Measurements from ENCODE around the gene TTLL7. TPM values are rescaled to one million over a fixed set of nuclear protein-coding genes. Genes with fewer than 3 reads are reported as not detected.

TTLL7 gene
- total RNA-seq, 4 donors from 2014 or later = 0.95 to 7.6 (median 3.8) TPM

- TF ChIP-seq CTCF (IDR thresholded peaks at IDR 0.05) (no peak), POLR2A (IDR thresholded peaks at IDR 0.05) (no peak)
- no peak for DNase-seq (ENCODE audit: low spot score in 2 of 2)
- 94 to 95% methylated on average over 3 of the region's 3 CpGs for WGBS, 2 donors
- intact Hi-C loops (cut with DNase I; ENCODE audit: low total_unique reads) = no loop called here
- H3K4me3 ChIP-seq (ENCODE audit: low read depth, poor library complexity, severe bottlenecking) = no peak overlapping the region
These were observed 149.5 kb downstream of the TTLL7 start for GRCh38 chr1:83849191-83850061.

- DNase-seq (ENCODE audit: low spot score in 2 of 2) = no peak
- no peak overlapping the region for H3K4me3 ChIP-seq (ENCODE audit: low read depth, poor library complexity, severe bottlenecking)
- TF ChIP-seq POLR2A (IDR thresholded peaks at IDR 0.05) (no peak), CTCF (IDR thresholded peaks at IDR 0.05) (no peak)
- intact Hi-C loops (cut with DNase I; ENCODE audit: low total_unique reads) = no loop called here
- WGBS, 2 donors = 94 to 98% methylated on average over 1 of the region's 1 CpG
These were observed 152.8 kb downstream of the TTLL7 start for GRCh38 chr1:83846138-83846537.

GRCh38 chr1:83845437-83846071, 153.4 kb downstream of the TTLL7 start:
- intact Hi-C loops (cut with DNase I; ENCODE audit: low total_unique reads) = no loop called here
- 41 to 42% methylated on average over 4 of the region's 4 CpGs for WGBS, 2 donors
- DNase-seq (ENCODE audit: low spot score in 2 of 2) = no peak
- no peak overlapping the region for H3K4me3 ChIP-seq (ENCODE audit: low read depth, poor library complexity, severe bottlenecking)
- TF ChIP-seq CTCF (IDR thresholded peaks at IDR 0.05) = no peak
- TF ChIP-seq POLR2A (IDR thresholded peaks at IDR 0.05) = no peak

- TF ChIP-seq CTCF (IDR thresholded peaks at IDR 0.05) = no peak
- no peak for TF ChIP-seq POLR2A (IDR thresholded peaks at IDR 0.05)
- no peak for DNase-seq (ENCODE audit: low spot score in 2 of 2)
- intact Hi-C loops (cut with DNase I; ENCODE audit: low total_unique reads) = no loop called here
- WGBS, 2 donors = 96 to 99% methylated on average over 3 of the region's 3 CpGs
- H3K4me3 ChIP-seq (ENCODE audit: low read depth, poor library complexity, severe bottlenecking) = no peak overlapping the region
These were observed 154.4 kb downstream of the TTLL7 start for GRCh38 chr1:83844546-83844945.

GRCh38 chr1:83839566-83840173, 159.3 kb downstream of the TTLL7 start:
- DNase-seq (ENCODE audit: low spot score in 2 of 2) = no peak
- H3K4me3 ChIP-seq (ENCODE audit: low read depth, poor library complexity, severe bottlenecking) = no peak overlapping the region
- intact Hi-C loops (cut with DNase I; ENCODE audit: low total_unique reads) = no loop called here
- TF ChIP-seq CTCF (IDR thresholded peaks at IDR 0.05) (no peak), POLR2A (IDR thresholded peaks at IDR 0.05) (no peak)
- WGBS, 2 donors = 91 to 96% methylated on average over 3 of the region's 3 CpGs
